Subcutaneous abdominal adipose tissue (tissue), 5 donors: ENCODE results near the gene SNCB.
A peak's percentile ranks its signal among the peaks of the same experiment; 100 is the strongest.

Experiments used
- H3K27ac ChIP-seq: one replicate; pipeline ENCODE4 v1.7.0; 2013; ENCODE audit warnings: low read depth, mild to moderate bottlenecking, inconsistent platforms, low read length, moderate library complexity
- H3K27me3 ChIP-seq, 5 donors: one replicate each; pipeline ENCODE4 v1.7.0; 2013; ENCODE audit warnings: low read length in 5 of 5, inconsistent platforms in 1 of 5; ENCODE audit not compliant: control insufficient read depth in 5 of 5, insufficient read depth in 4 of 5
- H3K36me3 ChIP-seq, 5 donors: one replicate each; pipeline ENCODE4 v1.7.0; 2013; ENCODE audit warnings: low read length in 5 of 5; ENCODE audit not compliant: control insufficient read depth in 5 of 5, insufficient read depth in 5 of 5
- H3K4me1 ChIP-seq, 5 donors: one replicate each; pipeline ENCODE4 v1.7.0; 2013; ENCODE audit warnings: low read length in 5 of 5, mild to moderate bottlenecking in 3 of 5, moderate library complexity in 1 of 5; ENCODE audit not compliant: control insufficient read depth in 5 of 5, insufficient read depth in 5 of 5
- H3K4me3 ChIP-seq, 5 donors: one replicate each; pipeline ENCODE4 v1.7.0; 2013; ENCODE audit warnings: low read length in 5 of 5, low read depth in 1 of 5
- H3K9ac ChIP-seq, 5 donors: one replicate each; pipeline ENCODE4 v1.7.0; 2013; ENCODE audit warnings: low read length in 5 of 5, mild to moderate bottlenecking in 4 of 5, moderate library complexity in 3 of 5
- H3K9me3 ChIP-seq, 5 donors: one replicate each; pipeline ENCODE4 v1.7.0; 2013; ENCODE audit warnings: low read length in 5 of 5; ENCODE audit not compliant: control insufficient read depth in 5 of 5
- donor health status: healthy.
- donor health status: healthy.
- donor health status: healthy.
- donor health status: healthy.
- donor health status: healthy.

SNCB gene

DNA sequence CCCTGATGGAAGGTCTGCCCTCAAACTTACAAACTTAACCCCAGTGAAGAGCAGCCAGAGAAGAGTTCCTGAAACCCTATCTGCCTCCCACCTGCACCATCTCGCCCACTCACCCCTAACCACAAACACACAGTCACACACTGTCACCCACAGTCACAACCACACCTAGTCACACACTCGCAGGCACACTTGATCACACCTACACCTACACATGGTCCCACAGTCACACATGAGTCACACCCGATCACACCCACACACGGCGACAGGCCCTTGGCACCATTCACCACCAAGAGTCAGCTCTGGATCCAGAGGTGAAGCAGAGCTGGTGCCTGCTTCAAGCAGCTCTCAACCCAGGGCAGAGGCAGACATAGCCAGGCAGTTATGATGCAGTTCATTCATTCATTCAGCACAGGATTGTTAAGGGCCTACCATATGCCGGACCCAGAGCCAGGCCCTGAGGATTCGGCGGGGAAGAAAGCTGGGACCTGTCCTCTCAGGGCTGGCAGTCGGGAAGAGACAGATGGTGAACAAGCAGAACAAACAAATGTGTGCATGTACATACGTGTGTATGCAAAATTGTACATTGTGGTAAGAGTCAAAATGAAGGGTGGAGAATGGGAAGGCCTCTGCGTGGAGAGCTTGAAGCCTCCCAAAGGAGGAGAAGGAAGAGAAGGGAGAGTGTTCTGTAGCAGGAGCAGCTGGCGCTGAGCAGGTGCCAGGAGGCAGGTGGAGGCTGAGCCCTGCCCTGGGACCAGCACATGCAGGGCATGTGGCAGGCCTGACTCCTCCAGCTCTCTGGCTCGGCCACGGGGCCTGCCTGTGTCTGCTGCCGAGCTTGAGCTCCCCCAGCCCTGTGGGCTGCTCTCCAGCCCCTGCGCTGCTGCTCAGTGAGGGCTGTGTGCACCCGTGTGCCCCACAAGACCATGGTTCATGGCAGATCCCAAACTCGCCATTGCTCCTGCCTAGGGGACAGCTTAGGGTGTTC lies 23.4 kb upstream of the SNCB start:
- Histone ChIP-seq H3K27ac (no peak overlapping the region), H3K9me3 (no peaks in the 10 kb centered on the region), H3K9ac (no peak overlapping the region), H3K4me1 (peaks cover 2 to 13% (median 11%) of the 10 kb centered on the region in 5 donors), H3K27me3 (no peaks in the 10 kb centered on the region), H3K4me3 (no peak overlapping the region), H3K36me3 (peaks cover 0 to 53% (median 40%) of the 10 kb centered on the region in 5 donors)

DNA sequence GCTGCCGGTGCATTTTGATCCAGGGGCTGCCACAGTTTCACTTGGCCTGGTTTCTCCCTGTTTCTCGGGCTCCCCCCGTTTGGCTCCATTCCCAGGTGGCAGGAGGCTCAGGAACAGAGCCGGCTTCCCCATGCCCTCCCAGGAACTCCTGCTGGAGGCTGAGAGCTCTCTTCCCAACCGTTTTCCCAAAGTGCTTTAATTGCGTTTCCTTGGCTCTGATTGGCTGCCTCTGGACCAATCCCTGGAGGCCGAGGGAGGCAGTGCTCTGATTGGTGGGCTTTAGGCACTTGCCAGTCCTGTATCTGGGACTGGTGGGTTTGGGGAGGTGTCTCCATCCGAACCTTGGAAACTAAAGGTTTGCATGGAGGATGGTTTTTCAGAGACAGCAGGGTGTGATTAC lies 21.8 kb upstream of the SNCB start:
- Histone ChIP-seq H3K27me3 (no peaks in the 10 kb centered on the region), H3K27ac (no peak overlapping the region), H3K4me1 (peaks cover 4 to 18% (median 16%) of the 10 kb centered on the region in 5 donors), H3K4me3 (no peak overlapping the region), H3K9me3 (no peaks in the 10 kb centered on the region), H3K36me3 (peaks cover 0 to 49% (median 38%) of the 10 kb centered on the region in 5 donors), H3K9ac (no peak overlapping the region)

DNA sequence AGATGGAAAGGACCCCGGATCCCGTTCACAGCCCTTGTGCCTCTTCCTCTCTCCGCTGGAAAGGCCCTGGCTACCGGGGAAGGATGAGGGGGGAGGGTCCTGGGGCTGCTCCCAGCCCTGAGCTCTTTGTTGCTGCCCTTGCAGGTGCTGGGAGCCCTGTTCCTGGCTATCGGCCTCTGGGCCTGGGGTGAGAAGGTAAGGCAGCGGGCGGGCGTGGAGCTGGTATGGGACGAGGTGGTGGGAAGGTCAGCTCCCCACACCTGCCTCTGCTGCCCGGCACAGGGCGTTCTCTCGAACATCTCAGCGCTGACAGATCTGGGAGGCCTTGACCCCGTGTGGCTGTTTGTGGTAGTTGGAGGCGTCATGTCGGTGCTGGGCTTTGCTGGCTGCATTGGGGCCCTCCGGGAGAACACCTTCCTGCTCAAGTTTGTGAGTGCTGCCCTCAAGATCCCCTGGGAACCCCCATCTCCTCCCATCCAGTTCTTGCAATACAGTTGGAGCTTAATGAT lies 21.2 kb upstream of the SNCB start:
- Histone ChIP-seq H3K4me1 (peaks cover 4 to 22% (median 20%) of the 10 kb centered on the region in 5 donors), H3K27ac (no peak overlapping the region), H3K36me3 (peaks cover 0 to 43% (median 34%) of the 10 kb centered on the region in 5 donors)

DNA sequence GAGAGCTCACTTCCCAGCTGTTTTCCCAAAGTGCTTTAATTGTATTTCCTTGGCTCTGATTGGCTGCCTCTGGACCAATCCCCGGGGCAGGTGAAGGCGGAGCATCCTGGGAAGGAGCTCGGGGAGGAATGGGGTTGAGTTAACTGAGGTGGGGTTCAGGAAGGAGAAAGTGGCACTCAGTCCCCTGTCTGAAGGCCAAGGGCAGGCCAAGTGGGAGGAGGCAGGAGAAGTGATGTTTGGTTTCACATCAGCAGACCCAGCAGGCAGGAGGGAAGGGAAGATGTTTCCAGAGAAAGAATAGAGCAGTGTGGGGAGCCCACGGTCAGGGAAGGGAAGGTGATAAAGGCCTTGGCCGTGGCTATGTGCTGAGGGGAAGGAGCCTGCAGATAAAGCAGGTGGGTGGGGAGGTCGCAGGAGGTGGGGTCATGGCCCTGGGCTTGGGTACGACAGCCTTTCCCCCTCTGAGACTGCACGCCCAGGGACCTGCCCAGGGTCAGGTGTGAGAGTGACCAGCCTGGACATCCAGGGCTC lies 20.1 kb upstream of the SNCB start:
- Histone ChIP-seq H3K27me3 (no peaks in the 10 kb centered on the region), H3K4me3 (no peak overlapping the region), H3K27ac (no peak overlapping the region), H3K9ac (peak overlapping the region in 1 of 5 donors; percentile 10), H3K36me3 (peaks cover 0 to 33% (median 28%) of the 10 kb centered on the region in 5 donors), H3K4me1 (peaks cover 4 to 24% (median 21%) of the 10 kb centered on the region in 5 donors), H3K9me3 (no peaks in the 10 kb centered on the region)

More for the DNA sequence above, 21.2 kb upstream of the SNCB start:
- Histone ChIP-seq H3K9me3 (no peaks in the 10 kb centered on the region), H3K27me3 (no peaks in the 10 kb centered on the region), H3K9ac (no peak overlapping the region), H3K4me3 (no peak overlapping the region)

DNA sequence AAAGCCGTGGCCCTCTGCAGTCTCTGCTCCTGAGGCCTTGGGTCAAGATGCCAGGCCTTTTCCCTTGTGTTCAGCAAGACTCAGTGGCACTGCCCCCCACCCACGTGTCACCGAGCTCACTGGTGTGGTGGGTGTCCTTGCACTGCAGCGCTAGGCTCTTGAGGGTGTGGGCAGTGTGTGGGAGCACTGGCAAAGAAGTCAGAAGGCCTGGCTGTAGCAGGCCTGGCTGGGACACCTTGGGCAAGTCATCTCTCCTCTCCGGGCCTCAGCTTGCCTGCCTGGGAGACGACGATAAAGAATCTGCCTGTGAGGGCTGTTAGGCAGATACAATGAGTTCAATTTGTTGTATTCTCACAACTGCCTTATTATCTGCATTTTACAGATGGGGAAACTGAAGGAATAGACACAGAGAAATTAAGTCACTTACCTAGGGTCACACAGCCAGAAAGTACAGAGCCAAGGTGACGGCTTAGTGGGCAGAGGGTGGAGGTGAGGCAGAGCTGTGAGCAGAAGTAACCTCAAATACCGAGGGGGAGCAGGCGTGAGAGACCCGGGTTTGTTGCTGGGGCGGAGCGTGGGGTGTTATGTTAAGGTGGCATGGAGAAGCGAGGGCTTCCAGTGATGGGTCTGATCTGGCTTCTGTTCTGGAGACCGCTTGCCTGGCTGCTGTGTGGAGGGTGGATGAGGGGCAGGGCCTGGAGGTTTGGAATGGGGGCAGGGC lies 18.3 kb upstream of the SNCB start:
- Histone ChIP-seq H3K9ac (peak overlapping the region in 4 of 5 donors; percentile 84 to 88 (median 86)), H3K27ac (no peak overlapping the region), H3K4me1 (peaks cover 4 to 24% (median 21%) of the 10 kb centered on the region in 5 donors), H3K4me3 (peak overlapping the region; percentile 6 to 78 (median 76)), H3K36me3 (peaks cover 0 to 15% (median 12%) of the 10 kb centered on the region in 5 donors), H3K27me3 (no peaks in the 10 kb centered on the region), H3K9me3 (no peaks in the 10 kb centered on the region)

DNA sequence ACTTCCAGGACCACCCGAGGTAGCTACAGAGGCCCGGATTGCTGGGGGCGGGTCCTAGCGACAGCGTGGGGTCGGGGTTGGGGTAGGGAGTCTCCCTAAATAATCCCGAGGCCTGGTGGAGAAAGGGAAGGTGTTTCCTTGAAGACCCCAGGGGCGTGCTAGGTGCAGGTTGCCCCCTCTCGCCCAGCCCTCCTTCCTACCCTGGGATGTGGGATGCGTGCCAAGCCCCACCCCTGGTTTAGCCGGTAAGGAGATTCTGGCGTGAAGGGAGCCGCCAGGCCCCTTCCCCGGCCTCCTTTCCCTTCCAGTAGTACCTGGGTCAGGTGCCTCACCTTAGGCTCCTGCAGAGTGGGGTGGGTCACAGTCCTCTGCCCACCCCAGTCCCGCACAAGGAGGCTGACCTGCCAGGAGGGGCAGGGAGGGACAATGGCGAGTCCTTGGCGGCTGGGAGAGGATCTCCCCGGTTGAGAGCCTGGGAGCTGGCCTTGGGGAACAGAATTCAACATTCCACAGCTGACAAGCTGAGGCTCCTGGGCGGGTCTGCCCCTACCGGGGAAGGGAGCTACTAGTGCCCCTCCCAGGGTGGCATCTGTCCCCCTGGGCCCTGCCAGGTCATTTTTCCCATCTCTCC lies 17.6 kb upstream of the SNCB start:
- peak overlapping the region; percentile 65 to 78 (median 76) for H3K4me3 ChIP-seq
- no peaks in the 10 kb centered on the region for H3K9me3 ChIP-seq
- peaks cover 4 to 28% (median 21%) of the 10 kb centered on the region in 5 donors for H3K4me1 ChIP-seq
- H3K36me3 ChIP-seq: peaks cover 0 to 8% (median 5%) of the 10 kb centered on the region in 5 donors
- peak overlapping the region; percentile 38 to 88 (median 85) for H3K9ac ChIP-seq
- H3K27ac ChIP-seq: no peak overlapping the region
- no peaks in the 10 kb centered on the region for H3K27me3 ChIP-seq

DNA sequence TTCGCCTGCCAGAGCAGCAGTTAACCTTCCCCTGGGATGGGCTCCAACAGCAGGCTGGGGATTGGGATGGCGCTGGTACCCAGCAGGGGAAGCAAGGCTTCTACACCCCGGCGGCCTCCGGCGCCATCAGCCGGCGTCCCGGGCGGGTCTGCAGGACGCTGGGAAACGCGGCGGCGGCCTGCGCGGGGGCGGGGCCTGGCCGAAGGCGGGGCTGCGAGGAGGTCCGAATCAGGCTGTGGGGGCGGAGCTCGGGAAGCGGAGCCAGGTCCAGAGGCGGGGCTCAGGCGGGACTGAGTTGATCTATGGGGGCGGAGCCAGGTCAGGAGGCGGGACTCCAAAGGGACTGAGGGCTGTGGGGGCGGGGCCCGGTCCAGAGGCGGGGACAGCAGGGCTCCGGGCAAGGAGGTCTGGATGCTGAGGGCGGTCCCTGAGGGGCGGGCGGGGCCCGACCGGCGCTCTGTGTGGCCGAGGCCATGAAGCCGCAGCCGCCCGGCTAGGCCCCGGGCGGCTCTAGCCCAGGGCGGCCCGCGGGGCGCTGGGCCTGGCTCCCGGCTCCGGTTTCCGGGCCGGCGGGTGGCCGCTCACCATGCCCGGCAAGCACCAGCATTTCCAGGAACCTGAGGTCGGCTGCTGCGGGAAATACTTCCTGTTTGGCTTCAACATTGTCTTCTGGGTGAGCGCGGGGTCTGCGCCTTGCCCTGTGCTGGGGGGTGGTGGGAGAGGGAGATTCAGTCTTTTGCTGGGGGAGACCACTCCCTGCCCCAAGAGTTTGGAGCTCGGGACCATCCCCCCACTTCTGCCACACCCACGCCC lies 16.9 kb upstream of the SNCB start, which contains the start of gene TSPAN17:
Gene TSPAN17 (plus strand): TSS at position 455 of the 813 bp plus-strand sequence. CDS start 132 bp downstream, at position 587.
- Histone ChIP-seq H3K9ac (peak within 1 kb of the TSS; percentile 38 to 88 (median 85)), H3K9me3 (no peaks in the 10 kb centered on the region), H3K27ac (no peak within 1 kb of the TSS), H3K4me1 (peaks cover 4 to 30% (median 21%) of the 10 kb centered on the region in 5 donors), H3K36me3 (peaks cover 0 to under 1% (median 0%) of the 10 kb centered on the region in 5 donors), H3K27me3 (no peaks in the 10 kb centered on the region), H3K4me3 (peak within 1 kb of the TSS; percentile 71 to 78 (median 76))

DNA sequence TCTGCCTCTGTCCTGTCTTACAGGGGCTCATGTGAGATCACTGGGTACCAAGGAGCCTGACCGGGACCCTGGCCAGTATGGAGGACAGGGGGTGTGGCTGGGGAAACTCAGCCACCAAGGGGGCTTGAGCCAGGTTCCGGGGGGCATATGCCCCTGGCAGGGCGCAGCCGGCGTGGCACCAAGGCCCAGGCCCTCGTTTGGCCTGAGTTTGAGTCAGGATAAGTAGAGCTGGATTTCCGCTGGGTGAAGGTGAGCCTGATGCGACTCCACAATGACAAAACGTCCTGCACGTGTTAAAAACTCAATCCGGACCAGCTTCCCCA lies 16.3 kb upstream of the SNCB start:
- H3K27ac ChIP-seq: no peak overlapping the region
- H3K27me3 ChIP-seq: no peaks in the 10 kb centered on the region
- H3K4me3 ChIP-seq: peak overlapping the region; percentile 54 to 78 (median 74)
- H3K36me3 ChIP-seq: no peaks in the 10 kb centered on the region
- H3K9ac ChIP-seq: peak overlapping the region in 3 of 5 donors; percentile 55 to 78 (median 65)
- H3K9me3 ChIP-seq: no peaks in the 10 kb centered on the region
- peaks cover 4 to 30% (median 21%) of the 10 kb centered on the region in 5 donors for H3K4me1 ChIP-seq
